GM23248 (cell line): ENCODE results near the gene TOE1. TPM values are rescaled to one million over a fixed set of nuclear protein-coding genes. Genes with fewer than 3 reads are reported as not detected.
"Not testable (repeated sequence)": the region's sequence is repeated elsewhere in the genome, so short reads cannot be mapped to it uniquely, and the experiment has no call there.

ENCODE experiments used
- DNase-seq: peaks from one replicate; pipeline ENCODE4 v3.0.0-alpha.2; 2015
- H2AFZ ChIP-seq: fragments of 200-600 bp; sonication (generic); 2 replicates; pipeline ENCODE4 v1.6.1; 2016; ENCODE audit warnings: antibody characterized with exemption
- H3F3A ChIP-seq: fragments of 200-600 bp; sonication (generic); 2 replicates; pipeline ENCODE4 v1.6.1; 2016; ENCODE audit warnings: mild to moderate bottlenecking, antibody characterized with exemption, mixed run types; ENCODE audit not compliant: insufficient read depth
- H3K27ac ChIP-seq: fragments of 200-600 bp; sonication (generic); 2 replicates; pipeline ENCODE4 v1.5.1; 2016; ENCODE audit warnings: mild to moderate bottlenecking
- H3K27me3 ChIP-seq: fragments of 200-600 bp; sonication (generic); replicated peaks from 2 replicates; pipeline ENCODE4 v1.6.1; 2016; ENCODE audit warnings: mild to moderate bottlenecking; ENCODE audit not compliant: insufficient read depth
- H3K36me3 ChIP-seq: fragments of 200-600 bp; sonication (generic); 2 replicates; pipeline ENCODE4 v1.6.1; 2016; ENCODE audit warnings: low read depth, mild to moderate bottlenecking
- H3K4me1 ChIP-seq: fragments of 200-600 bp; sonication (generic); 2 replicates; pipeline ENCODE4 v1.6.1; 2016; ENCODE audit warnings: mild to moderate bottlenecking; ENCODE audit not compliant: insufficient read depth
- H3K4me2 ChIP-seq: fragments of 200-600 bp; sonication (generic); one replicate; pipeline ENCODE4 v1.6.1; 2016; ENCODE audit warnings: mild to moderate bottlenecking; ENCODE audit not compliant: unreplicated experiment
- H3K4me3 ChIP-seq: fragments of 200-600 bp; sonication (generic); 2 replicates; pipeline ENCODE4 v1.5.1; 2016; ENCODE audit warnings: mild to moderate bottlenecking
- H3K79me2 ChIP-seq: fragments of 200-600 bp; sonication (generic); 2 replicates; pipeline ENCODE4 v1.6.1; 2016; ENCODE audit warnings: mild to moderate bottlenecking; ENCODE audit not compliant: insufficient read depth
- H3K9ac ChIP-seq: fragments of 200-600 bp; sonication (generic); 2 replicates; pipeline ENCODE4 v1.6.1; 2016; ENCODE audit warnings: mild to moderate bottlenecking
- H3K9me2 ChIP-seq: fragments of 200-600 bp; sonication (generic); 2 replicates; pipeline ENCODE4 v1.6.1; 2016; ENCODE audit warnings: mixed run types, mild to moderate bottlenecking, moderate library complexity; ENCODE audit not compliant: insufficient read depth
- H3K9me3 ChIP-seq: fragments of 200-600 bp; sonication (generic); one replicate; pipeline ENCODE4 v1.6.1; 2017; ENCODE audit warnings: low read depth
- H4K20me1 ChIP-seq: fragments of 200-600 bp; sonication (generic); 2 replicates; pipeline ENCODE4 v1.6.0; 2016; ENCODE audit not compliant: insufficient read depth
- EZH2 ChIP-seq: fragments of 200-600 bp; sonication (generic); IDR thresholded peaks from 2 replicates; pipeline ENCODE4 v1.6.1; 2018; ENCODE audit warnings: antibody characterized with exemption, mild to moderate bottlenecking; ENCODE audit not compliant: insufficient read depth, poor library complexity, severe bottlenecking
- EZH2phosphoT487 ChIP-seq: fragments of 200-600 bp; sonication (generic); IDR thresholded peaks from 2 replicates; pipeline ENCODE4 v1.6.1; 2018; ENCODE audit warnings: antibody characterized with exemption, moderate library complexity, mild to moderate bottlenecking, low read depth; ENCODE audit not compliant: insufficient read depth
- WGBS, 2 experiments: methylation state at CpG; one replicate each; pipeline ENCODE4 v1.1.6; 2015 to 2017; ENCODE audit warnings: low lambda C conversion rate in 2 of 2, low coverage in 1 of 2; ENCODE audit errors: missing lambda C conversion rate in 2 of 2; 5-methylcytosine and 5-hydroxymethylcytosine counted together
- in situ Hi-C: fragments of 300-500 bp; cut with MboI; formaldehyde crosslinking; loops from 2 replicates; pipeline ENCODE4 v1.15.0; 2020
- polyA plus RNA-seq: library from polyadenylated mRNA; unstranded; fragments of >200 nt; fragmentation: Nextera tagmentation; extraction: Ambion mirVana; gene quantifications from 2 replicates; pipeline ENCODE4 v1.2.1, GENCODE V29; 2016
- total RNA-seq: library from RNA; depleted of rRNA; stranded (reverse); fragments of >200 nt; shearing (Covaris generic); gene quantifications from 2 replicates; pipeline ENCODE4 v1.2.3, GENCODE V29; 2014

Gene TOE1
- total and polyA plus RNA-seq, 2 experiments from 2014 or later: 8.4 to 15.3 TPM

DNA sequence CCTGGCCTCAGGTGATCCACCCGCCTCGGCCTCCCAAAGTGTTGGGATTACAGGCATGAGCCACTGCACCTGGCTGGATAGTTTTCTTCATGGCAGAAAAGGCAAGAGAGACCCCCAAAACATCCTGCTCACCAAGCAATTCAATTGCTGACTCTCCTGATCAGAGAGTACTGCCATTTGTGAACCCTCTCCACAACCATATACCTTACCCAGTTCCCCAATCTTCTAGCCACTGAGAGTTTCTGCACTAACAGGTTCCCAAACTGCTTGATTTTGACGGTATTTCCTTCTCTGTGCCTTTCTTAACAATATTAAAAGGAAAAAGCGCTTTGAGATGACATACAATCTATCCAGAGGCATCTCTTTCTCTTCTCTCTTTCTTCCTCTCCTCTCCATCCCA, 40.2 kb downstream of the TOE1 start:
- no peak overlapping the region for H3K4me3 ChIP-seq
- H3K27ac ChIP-seq: no peak overlapping the region
- H3K9me2 ChIP-seq: no peaks in the 10 kb centered on the region
- no peak overlapping the region for H3K4me2 ChIP-seq
- no peaks in the 10 kb centered on the region for H3K9me3 ChIP-seq
- no peaks in the 10 kb centered on the region for H3K79me2 ChIP-seq
- in situ Hi-C loops: no loop called here
- H3F3A ChIP-seq: no peaks in the 10 kb centered on the region
- no peaks in the 10 kb centered on the region for H3K36me3 ChIP-seq
- TF ChIP-seq EZH2phosphoT487 (no peak), EZH2 (no peak)
- 87 to 92% methylated on average over 3 to 4 of the region's 4 CpGs for WGBS, 2 experiments
- no peaks in the 10 kb centered on the region for H3K4me1 ChIP-seq
- no peaks in the 10 kb centered on the region for H4K20me1 ChIP-seq
- H2AFZ ChIP-seq: no peak overlapping the region
- no peak overlapping the region for H3K9ac ChIP-seq
- no peak for DNase-seq
- no peaks in the 10 kb centered on the region for H3K27me3 ChIP-seq

DNA sequence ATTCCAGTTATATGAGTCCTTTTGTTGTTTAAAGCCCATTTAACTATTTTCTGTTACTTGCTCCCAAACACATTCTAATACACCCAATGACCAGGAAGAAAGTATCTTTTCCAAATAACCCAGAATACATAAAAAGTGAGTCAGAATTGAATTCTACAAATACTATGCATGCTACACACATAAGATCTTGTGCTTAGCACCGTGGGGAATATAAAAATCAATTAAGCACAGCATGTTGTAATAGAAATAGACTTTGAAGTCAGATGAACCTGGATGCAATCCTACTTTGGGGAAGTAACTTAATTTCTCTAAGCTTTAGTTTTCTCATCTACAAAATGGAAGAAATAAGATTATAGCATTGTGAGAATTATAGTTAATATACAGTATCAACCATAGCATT, 40.8 kb downstream of the TOE1 start:
- H3K9me2 ChIP-seq: no peaks in the 10 kb centered on the region
- H2AFZ ChIP-seq: no peak overlapping the region
- WGBS, 2 experiments: 57 to 65% methylated on average over 1 of the region's 1 CpG
- no peak overlapping the region for H3K27ac ChIP-seq
- in situ Hi-C loops: no loop called here
- H3F3A ChIP-seq: no peaks in the 10 kb centered on the region
- H3K9me3 ChIP-seq: no peaks in the 10 kb centered on the region
- no peak overlapping the region for H3K9ac ChIP-seq
- H3K4me1 ChIP-seq: no peaks in the 10 kb centered on the region
- H3K36me3 ChIP-seq: no peaks in the 10 kb centered on the region
- H3K79me2 ChIP-seq: no peaks in the 10 kb centered on the region
- H3K4me3 ChIP-seq: no peak overlapping the region
- DNase-seq: no peak
- H4K20me1 ChIP-seq: no peaks in the 10 kb centered on the region
- no peak overlapping the region for H3K4me2 ChIP-seq
- no peak for TF ChIP-seq EZH2phosphoT487
- no peak for TF ChIP-seq EZH2
- no peaks in the 10 kb centered on the region for H3K27me3 ChIP-seq

DNA sequence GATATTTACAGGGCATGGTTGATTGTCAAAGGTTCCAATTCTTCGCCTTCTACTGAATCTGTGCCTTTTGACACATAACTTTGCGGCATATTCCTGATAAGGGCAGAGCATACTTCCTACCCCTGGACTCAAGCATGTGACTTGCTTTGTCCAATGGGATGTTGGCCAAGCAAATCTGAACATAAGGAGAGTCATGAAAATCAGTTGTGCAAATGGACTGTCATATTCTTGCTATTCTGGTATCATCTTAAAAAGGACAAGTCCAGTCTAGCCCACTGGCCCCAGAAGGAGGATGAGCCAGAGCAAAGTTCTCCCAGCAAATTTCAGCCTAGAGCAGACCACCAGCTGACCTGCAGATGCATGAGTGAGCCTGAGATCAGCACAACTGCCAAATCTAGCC, 41.3 kb downstream of the TOE1 start:
- no peak overlapping the region for H3K9ac ChIP-seq
- H4K20me1 ChIP-seq: no peaks in the 10 kb centered on the region
- TF ChIP-seq EZH2phosphoT487: no peak
- no peak for TF ChIP-seq EZH2
- no peak overlapping the region for H3K4me3 ChIP-seq
- no peak overlapping the region for H2AFZ ChIP-seq
- H3K27ac ChIP-seq: no peak overlapping the region
- no peaks in the 10 kb centered on the region for H3K27me3 ChIP-seq
- H3K4me2 ChIP-seq: no peak overlapping the region
- in situ Hi-C loops: no loop called here
- no peaks in the 10 kb centered on the region for H3K9me3 ChIP-seq
- H3K36me3 ChIP-seq: no peaks in the 10 kb centered on the region
- no peaks in the 10 kb centered on the region for H3F3A ChIP-seq
- H3K4me1 ChIP-seq: no peaks in the 10 kb centered on the region
- no peak for DNase-seq
- WGBS, 2 experiments: 93 to 96% methylated on average over 2 of the region's 2 CpGs
- H3K9me2 ChIP-seq: no peaks in the 10 kb centered on the region
- no peaks in the 10 kb centered on the region for H3K79me2 ChIP-seq

- in situ Hi-C loops: no loop called here
- Histone ChIP-seq H3K4me2 (no peak overlapping the region), H3F3A (no peaks in the 10 kb centered on the region), H3K36me3 (no peaks in the 10 kb centered on the region), H3K4me1 (no peaks in the 10 kb centered on the region), H3K9me2 (no peaks in the 10 kb centered on the region), H2AFZ (no peak overlapping the region), H3K9me3 (no peaks in the 10 kb centered on the region), H3K4me3 (no peak overlapping the region), H3K27ac (no peak overlapping the region), H3K27me3 (no peaks in the 10 kb centered on the region), H3K9ac (no peak overlapping the region), H4K20me1 (no peaks in the 10 kb centered on the region), H3K79me2 (no peaks in the 10 kb centered on the region)
- 31 to 39% methylated on average over 1 of the region's 1 CpG for WGBS, 2 experiments
- no peak for DNase-seq
- TF ChIP-seq EZH2phosphoT487: no peak
- TF ChIP-seq EZH2: no peak
Observed at GRCh38 chr1:45383191-45383590, 43.2 kb downstream of the TOE1 start.

GRCh38 chr1:45384213-45384612, 44.2 kb downstream of the TOE1 start:
- H3K27me3 ChIP-seq, H3F3A ChIP-seq, H3K4me1 ChIP-seq, H3K9ac ChIP-seq, H3K9me2 ChIP-seq, H3K4me2 ChIP-seq, H2AFZ ChIP-seq, H3K4me3 ChIP-seq, DNase-seq, H4K20me1 ChIP-seq, H3K27ac ChIP-seq, H3K9me3 ChIP-seq, H3K79me2 ChIP-seq, H3K36me3 ChIP-seq, in situ Hi-C loops: not testable (repeated sequence)
- WGBS, 2 experiments: 70 to 86% methylated on average over 4 of the region's 4 CpGs
